Inferior parietal cortex (tissue), 1 donor: ENCODE data around the gene AGO4.
"Not testable (repeated sequence)": the region's sequence is repeated elsewhere in the genome, so short reads cannot be mapped to it uniquely, and the experiment has no call there.

Experiments
- DNase-seq: peaks from one replicate; pipeline ENCODE4 v3.0.0-alpha.2; 2016; ENCODE audit errors: extremely low spot score

The AGO4 gene

DNA sequence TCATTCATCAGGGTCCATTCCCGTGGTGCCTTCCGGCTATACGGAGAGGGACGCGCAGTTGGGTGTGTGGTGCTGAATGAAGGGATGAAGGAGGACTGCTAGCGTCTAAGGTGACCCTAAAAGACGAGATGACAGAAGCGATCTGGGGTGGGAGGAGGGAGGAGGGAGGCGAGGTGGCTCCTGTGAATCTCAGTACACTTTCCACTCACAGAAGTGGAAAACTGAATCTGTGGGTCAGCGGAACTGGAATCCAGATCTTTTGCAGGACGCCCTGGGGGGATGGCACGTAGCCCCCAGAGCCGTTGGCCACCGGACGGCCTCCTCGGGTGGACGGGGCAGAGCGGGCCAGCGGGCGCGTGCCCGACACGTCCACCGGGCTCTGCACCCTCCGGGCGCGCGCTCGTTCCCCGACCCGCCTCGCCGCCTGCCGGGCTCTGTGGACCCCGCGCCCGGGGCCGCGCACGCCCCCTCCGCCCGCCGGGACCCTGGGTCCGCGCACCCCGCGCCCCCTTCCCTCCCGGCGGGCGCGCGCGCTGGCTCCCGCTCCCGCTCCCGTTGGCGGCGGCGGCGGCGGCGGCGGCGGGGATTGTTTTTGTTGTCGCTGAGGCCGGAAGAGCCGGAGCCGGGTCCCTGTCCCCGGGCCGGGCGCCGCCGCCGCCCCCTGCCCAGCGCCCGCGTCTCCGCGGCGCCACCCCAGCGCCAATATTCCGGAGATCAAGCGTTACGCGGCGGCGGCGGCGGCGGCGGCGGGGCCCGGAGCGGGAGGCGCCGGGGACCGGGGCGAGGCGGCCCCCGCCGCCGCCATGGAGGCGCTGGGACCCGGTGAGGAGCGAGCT, at the start of gene AGO4:
Gene AGO4 (plus strand): TSS at position 403 of the 836 bp plus-strand sequence. CDS start 401 bp downstream, at position 804.
- peak; percentile 40 for DNase-seq

DNA sequence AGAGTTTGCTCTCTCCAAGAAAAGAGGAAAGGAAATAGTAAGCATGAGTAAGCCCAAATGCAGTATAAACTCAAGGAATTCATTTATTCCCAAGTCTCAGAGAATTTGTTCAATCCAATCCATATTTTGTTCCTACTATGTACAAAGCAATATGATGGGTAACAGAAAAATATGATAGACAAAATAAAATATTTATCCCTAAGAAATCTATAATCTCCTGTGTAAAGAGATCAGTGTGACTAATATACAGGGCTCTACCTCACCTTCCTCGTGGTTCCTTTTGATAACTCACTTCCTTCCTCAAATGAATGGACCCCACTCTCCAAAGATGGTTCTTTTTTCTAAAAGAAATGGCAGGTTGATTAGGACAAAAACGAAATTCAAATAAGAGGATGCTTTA, 45.7 kb upstream of the AGO4 start:
- no peak for DNase-seq

DNA sequence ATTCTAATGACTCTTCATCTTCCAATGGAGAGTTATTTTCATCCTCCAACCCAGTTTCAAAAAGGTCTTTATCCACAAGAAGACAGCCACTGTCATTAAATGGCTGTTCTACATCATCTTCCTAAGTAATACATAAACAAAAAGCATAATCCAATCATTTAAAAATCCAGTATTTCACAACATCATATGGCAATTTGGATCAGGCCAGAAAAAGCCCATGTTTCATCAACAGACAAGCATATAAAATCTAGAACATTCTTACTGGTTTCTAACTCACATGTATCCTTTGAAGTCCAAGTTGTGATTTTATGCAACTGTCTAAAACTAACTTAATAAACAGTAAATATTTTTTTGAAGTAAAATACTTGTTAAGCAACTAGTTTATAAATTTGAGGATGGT, 44.6 kb upstream of the AGO4 start:
- no peak for DNase-seq

DNA sequence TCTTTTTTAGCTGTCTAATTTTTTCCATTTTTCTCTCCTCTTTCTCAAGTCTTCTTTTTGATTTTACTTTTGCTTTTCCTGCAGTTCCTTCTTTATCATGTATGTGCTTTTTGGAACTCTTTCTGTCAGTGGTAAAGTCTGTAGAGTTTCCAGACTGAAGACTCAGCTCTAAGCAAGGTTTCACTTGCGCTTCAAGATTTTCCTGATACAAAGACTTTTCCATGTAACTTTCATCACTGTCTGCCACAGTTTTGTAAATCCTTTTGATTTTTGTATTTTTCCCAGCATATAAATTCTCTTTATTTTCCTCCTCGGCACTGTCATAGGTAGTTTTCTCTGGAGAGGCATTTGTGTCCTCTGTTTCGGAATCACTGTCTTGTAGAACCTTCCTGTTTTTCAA, 43.5 kb upstream of the AGO4 start:
- DNase-seq, result no peak

DNA sequence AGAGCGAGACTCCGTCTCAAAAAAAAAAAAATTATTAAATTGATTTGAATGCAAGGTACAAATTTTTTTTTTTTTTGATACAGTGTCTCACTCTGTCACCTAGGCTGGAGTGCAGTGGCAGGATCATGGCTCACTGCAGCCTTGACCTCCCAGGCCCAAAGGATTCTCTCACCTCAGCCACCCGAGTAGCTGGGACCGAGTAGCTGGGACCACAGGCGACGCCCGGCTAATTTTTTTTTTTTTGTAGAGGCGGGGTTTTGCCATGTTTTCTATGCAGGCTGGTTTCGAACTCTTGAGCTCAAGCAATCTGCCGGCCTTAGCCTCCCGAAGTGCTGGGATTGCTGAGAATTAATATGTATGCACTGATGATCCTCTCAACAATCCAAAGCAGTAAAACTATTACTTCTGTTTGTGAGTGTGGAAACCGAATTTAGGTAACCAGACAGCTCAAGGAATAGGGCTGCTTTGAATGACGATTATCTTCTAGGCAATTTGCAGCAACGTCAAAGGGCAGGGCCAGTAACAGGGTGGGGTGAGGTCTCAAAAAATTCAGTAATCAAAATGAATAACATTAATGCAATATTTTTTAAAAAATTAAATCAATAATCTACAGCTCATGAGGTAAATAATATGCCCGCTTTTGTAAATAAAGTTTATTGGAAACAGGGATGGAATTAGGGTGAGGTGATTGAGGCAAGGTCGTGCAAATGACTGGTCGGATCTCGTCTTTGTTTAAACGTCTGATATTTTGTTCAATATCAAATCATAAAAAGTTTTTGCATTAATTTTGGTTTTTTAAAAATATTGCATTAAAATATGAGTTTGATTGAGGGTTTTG, 39.2 kb upstream of the AGO4 start:
- DNase-seq, result no peak

DNA sequence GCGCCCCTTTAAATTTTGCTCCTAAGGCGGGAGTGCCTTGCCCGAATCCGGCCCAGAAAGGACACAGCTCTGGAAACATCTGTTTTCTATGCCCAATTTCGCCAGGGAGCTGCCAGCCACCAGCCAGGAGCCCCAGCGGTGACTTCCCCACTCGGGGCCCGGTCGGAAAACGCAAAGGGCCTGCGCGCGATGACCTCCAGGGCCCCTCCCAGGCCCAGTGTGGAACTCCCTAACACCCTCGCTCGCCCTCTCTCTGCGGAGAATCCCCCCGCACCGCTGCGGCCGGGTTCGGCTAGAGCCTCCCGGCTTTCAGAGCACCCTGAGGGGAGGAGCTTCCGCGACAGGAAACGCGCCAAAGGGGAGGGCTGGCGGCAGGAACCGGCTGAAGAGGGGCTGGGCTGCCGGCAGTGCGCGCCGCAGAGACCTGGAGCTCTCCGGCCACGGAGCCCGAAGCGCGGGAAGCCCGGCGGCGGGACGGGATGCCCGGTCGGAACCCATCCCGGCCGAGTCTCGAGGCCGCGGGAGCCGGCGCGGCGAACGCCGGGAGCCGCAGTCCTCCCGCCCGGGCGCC, 38.5 kb upstream of the AGO4 start:
- DNase-seq, result peak; percentile 75

DNA sequence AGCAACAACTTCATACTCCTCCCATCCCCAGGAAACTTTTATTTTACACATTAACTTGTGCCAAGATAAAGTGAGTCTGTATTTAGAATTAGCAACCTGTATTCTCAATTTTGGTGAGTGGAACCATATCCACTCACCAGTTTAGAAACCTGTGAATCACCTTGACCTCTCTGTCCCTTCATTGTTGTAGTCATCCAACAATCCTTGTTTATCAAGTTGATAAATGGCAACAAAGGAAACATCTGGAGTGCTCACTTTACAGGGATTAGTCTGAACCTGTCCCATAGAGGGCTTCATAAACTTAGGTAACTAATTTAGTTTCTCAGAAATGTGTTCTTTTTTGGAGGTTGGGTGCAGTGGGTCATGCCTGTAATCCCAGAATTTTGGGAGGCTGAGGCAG, 34.1 kb upstream of the AGO4 start:
- DNase-seq, result no peak

DNA sequence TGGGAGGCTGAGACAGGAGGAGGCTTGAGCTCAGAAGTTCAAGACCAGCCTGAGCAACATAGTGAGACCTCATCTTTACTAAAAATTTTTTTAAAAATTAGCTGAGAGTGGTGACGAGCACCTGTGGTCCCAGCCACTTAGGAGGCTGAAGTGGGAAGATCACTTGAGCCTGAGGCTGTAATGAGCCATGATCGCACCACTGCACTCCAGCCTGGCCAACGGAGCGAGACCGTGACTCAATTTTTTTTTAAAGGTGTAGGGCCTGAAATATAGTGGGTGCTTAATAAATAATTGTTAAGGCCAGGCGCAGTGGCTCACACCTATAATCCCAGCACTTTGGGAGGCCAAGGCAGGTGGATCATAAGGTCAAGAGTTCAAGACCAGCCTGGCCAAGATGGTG, 31.6 kb upstream of the AGO4 start:
- not testable (repeated sequence) for DNase-seq

DNA sequence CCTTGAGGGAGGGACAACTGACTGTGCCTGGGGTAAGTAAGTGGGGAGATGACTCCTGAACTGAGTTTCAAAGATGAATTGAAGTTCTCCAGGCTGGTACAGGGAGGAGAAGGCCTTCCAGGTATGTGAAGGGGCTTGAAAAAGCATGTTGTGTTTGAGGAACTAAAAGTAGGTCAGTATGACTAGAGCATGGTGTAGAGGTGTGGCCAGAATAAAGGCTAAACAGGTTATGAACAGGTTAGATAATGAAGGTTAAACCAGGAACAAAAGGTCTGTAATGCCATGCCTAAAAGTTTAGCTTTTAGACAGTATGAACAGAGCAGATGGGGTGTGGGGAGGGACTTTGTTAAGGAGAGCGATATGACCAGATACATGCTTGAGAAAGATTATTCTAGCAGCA, 30.7 kb upstream of the AGO4 start:
- DNase-seq, result no peak

DNA sequence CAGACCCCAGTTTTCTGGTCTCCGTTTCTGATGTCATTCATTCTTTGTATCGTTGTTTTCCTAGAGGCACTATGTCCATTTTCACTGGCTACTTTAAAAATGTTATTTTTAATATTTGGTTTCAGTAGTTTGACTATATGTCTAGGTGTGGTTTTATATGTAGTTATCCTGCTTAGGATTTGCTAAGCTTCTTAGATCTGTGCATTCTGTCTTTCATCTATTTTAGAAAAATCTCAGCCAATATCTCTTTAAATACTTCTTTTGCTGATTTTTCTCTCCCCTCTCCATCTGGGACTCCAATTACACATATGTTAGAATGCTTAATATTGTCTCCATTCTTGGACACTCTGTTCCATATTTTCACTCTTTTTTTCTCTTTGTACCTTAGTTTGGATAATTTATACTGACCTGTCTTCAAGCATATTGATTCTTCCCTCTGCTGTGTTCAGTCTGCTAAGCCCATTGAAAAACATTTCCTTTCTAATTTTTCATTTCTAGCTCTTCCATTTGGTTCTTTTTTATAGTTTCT, 24.7 kb upstream of the AGO4 start:
- no peak for DNase-seq

DNA sequence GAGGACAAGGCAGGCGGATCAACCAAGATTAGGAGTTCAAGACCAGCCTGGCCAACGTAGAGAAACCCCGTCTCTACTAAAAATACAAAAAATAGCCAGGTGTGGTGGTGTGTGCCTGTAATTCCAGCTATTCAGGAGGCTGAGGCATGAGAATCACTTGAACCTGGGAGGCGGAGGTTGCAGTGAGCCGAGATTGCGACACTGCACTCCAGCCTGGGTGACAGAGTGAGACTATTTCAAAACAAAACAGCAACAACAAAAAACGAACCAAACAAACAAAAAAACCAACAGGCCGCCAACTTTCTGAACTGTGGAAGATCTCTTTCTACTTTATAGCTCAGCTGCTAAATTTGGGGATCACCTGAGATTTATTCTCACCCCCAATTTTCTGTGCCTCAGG, 23.5 kb upstream of the AGO4 start:
- DNase-seq, result not testable (repeated sequence)

DNA sequence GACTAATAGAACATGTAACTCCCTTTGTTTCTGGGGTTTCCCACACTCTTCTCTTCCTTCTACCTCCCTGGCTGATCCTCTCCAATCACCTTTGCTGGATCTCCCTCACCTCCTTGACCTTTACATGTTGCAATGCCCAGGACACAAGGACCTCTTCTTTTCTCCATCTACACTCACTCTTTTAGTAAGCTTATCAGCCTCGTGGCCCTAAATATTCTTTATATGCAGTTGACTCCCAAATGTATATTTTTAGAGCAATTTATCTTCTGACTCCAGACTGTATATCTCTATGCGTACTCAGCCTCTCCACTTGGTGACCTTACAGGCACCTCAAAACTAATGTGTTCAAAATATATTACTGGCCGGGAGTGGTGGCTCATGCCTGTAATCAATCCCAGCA, 19.7 kb upstream of the AGO4 start:
- no peak for DNase-seq

DNA sequence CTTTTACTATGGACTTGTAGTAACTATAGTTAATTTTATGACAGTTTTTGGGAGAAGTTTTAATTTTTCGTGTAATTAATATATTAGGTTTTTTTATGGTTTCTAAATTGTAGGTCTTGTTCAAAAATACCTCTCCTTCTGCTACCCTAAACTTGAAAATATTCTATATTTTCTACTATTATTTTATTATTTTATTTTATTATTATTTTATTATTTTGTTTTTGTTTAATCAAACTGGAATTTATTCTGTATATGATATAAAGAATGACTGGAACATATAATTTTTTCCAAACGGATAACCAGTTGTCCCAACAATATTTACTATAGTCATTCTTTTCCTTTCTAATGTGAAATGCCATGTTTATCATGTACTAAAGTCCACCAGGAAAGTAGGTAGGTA, 17.1 kb upstream of the AGO4 start:
- no peak for DNase-seq

DNA sequence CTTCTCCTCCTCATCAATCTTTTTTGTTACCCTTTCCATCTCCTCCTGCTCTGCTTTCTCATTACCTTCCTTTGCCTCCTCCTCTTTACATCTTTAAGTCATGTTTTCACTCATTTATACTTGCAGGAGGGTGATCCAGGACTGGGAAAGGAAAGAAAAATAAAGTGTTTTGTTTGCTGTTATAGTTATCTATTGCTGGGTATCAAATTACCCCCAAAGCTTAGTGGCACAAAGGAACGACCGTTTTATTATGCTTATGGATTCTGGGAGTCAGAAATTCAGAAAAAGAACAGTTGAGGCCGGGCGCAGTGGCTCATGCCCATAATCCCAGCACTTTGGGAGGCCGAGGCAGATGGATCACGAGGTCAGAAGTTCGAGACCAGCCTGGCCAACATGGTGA, 12.5 kb upstream of the AGO4 start:
- DNase-seq, result no peak

DNA sequence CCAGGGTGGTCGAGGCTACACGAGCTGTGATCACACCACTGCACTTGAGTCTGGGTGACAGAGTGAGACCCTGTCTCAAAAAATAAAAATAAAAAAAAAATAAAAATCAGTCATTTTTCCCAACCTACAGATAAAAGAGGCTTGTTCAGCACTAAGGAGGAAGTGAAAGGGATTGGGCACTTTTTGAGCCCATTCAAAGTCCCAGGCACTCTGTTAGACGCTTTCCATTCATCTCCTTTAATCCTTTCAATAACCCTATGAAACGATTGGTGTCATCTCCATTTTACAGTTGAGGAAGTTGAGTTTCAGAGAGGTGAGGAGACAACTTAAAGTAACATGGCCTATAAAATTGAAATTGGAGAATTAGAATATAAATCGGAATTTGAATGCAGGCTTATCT, 10.4 kb upstream of the AGO4 start:
- no peak for DNase-seq

DNA sequence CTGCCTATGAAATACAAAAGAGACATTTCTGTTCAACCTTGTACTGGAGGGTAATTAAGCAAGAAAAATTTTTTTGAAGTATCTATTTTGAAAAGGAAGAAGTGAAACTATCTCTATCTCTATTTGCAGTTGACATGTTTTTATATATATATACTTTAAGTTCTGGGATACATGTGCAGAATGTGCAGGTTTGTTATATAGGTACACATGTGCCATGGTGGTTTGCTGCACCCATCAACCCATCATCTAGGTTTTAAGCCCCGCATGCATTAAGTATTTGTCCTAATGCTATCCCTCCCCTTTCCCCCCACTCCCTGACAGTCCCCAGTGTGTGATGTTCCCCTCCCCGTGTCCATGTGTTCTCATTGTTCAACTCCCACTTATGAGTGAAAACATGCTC, 9.8 kb upstream of the AGO4 start:
- not testable (repeated sequence) for DNase-seq

DNA sequence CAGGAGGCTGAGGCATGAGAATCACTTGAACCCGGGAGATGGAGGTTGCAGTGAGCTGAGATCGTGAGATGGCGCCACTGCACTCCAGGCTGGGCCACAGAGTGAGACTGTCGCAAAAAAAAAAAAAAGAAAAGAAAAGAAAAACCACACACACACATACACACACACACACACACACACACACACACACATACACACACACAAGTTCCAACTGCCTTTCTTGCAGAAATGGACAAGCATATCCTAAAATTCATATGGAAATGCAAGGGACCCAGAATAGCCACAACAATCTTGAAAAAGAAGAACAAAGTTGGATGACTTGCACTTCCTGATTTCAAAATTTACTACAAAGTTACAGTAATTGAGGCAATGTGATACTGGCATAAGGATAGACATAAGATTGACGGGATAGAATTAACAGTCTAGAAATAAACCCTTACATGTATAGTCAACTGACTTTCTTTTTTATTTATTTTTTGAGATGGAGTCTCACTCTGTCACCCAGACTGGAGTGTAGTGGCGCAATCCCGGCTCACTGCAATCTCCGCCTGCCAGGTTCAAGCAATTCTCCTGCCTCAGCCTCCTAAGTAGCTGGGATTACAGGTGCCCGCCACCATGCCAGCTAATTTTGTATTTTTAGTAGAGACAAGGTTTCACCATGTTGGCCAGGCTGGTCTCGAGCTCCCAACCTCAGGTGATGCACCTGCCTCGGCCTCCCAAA, 7.5 kb upstream of the AGO4 start:
- DNase-seq, result not testable (repeated sequence)

DNA sequence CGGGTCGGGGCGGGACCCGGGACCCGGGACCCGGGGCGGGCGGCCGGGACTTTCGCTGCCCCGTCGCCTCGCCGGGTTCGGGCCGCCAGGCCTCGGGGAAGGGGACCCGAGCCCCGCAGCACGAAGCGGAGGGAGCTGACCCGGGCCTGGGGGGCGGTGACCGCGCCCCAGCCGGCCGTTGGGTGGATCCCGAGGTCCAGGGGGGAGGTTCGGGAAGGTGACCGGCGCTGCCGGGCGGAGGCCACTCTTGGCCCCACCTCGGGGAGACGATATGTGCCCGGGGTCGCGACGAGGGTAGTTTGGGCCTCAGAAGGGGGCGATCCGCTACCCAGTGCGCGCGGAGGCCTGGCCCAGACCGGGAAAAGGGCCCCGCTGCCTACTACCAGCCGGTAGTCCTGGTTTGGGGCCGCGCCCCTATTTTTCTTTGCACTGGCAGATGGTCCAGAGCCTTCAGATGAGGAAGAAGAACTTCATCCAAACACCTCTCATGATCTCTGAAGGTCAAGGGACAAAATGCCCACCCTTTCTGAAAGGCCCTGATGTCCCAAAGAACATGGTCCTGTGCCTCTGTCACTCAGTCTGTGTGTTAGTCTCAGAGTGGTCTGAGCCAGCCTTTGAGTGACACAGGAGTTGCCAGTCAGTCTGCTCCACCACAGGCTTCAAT, 766 bp downstream of the AGO4 start:
- no peak for DNase-seq

DNA sequence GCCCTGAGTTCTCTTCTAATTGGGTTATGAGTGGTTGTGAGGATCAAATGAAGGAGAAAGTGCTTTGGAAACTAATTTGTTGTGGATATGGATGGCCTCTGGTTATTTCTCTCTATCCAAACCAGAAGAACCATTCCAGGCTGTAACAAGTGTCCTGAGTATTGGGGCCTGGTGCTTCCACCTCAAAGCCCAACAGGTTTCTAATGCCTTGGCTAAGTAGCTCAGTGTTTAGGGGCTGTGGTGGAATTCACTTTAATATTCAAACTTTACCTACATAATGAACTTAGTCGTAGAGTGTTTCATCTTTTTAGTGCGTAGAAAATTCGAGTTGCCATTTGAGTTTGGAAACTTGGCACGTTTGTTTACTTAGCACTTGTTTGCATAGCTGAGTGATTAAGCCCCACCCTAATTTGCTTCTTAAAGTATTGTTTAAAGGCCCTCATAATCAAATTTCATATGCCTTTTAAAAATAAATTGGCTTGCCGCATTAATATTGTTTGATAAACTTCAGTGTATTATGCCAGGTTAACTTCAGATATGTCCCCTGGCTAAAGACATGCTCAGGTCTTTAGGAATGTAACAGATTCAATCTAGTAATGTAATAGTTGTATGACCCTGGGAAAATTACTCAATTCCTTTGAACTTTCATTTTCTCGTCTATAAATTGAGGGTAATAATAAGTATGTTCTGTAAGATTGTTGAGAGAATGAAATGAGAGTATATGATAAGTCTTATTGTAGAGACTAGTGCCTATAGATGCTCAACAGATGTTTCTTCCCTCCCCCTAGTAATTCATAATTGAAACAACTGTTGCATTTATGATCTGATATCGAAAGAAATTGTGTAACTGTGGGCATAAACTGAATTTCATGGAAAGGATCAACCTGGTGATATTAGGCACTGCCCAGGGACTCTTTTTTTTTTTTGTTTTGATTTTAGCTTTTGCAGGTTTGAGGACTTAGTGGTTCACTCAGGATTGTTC, 1.6 kb downstream of the AGO4 start:
- no peak for DNase-seq
